ENCODE measurements around the gene IFNGR2. TPM values are rescaled to one million over a fixed set of nuclear protein-coding genes. Genes with fewer than 3 reads are reported as not detected.
A peak's percentile ranks its signal among the peaks of the same experiment; 100 is the strongest.

Gene IFNGR2
- total and polyA plus RNA-seq, 2 donors (not counting 1 experiment from before 2014, with no cell fraction given): 96.0 to 108 TPM

DNA sequence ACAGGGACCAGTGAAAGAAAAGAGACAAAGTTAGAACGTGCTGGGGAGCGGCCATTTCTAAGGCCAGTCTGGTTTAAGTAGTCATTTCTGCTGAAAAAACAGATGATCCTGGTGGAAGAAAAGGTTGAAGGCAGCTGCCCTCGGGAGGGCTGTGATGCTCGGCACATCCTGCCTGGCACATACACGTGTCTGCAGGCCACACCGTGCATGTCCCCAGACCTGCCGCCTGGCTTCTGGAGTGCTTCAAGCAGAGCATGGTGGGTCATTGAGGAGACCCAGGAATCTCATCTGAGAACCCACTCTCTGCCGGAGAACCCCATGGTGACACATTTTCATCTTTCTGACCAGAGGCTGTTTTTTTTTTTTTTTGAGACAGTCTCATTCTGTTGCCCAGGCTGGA is 46.0 kb upstream of the IFNGR2 start:
- no peak overlapping the region for H3K4me3 Mint-ChIP-seq
- intact Hi-C loops (cut with micrococcal nuclease): no loop called here
- Histone ChIP-seq H3K4me1 (ENCODE audit: control insufficient read depth in 2 of 2, insufficient read depth in 2 of 2, low read length in 2 of 2) (peaks cover 16 to 23% of the 10 kb centered on the region in 2 donors), H3K4me3 (ENCODE audit: control extremely low read depth in 1 of 5, extremely low read depth in 1 of 5, insufficient read depth in 1 of 5, low read depth in 2 of 5, low read length in 4 of 5) (no peak overlapping the region), H4K20me1 (ENCODE audit: control insufficient read depth, insufficient read depth, low read length, poor library complexity, severe bottlenecking) (no peaks in the 10 kb centered on the region), H3K27me3 (replicated peaks in 1 of 4; ENCODE audit: control extremely low read depth in 1 of 4, control insufficient read depth in 3 of 4, insufficient read depth in 4 of 4, low read length in 3 of 4) (no peaks in the 10 kb centered on the region), H2AFZ (ENCODE audit: insufficient read depth, low read depth, low read length, poor library complexity, severe bottlenecking) (no peak overlapping the region), H3K79me2 (ENCODE audit: control insufficient read depth, insufficient read depth, low read length) (no peaks in the 10 kb centered on the region), H3K9me3 (ENCODE audit: control extremely low read depth in 1 of 3, control insufficient read depth in 2 of 3, insufficient read depth in 1 of 3, low read length in 2 of 3) (peaks cover 0 to 3% (median 0%) of the 10 kb centered on the region in 3 donors), H3K36me3 (replicated peaks in 1 of 2; ENCODE audit: control extremely low read depth in 1 of 2, control insufficient read depth in 1 of 2, extremely low read depth in 1 of 2, insufficient read depth in 2 of 2, low read length in 1 of 2) (peaks cover 10 to 34% of the 10 kb centered on the region in 2 experiments), H3K4me2 (replicated peaks; ENCODE audit: low read depth, low read length, poor library complexity, severe bottlenecking) (no peak overlapping the region), H3K9ac (ENCODE audit: low read length) (no peak overlapping the region), H3K27ac (ENCODE audit: low read length in 2 of 2) (peak overlapping the region in 1 of 2 donors; percentile 40)
- no peaks in the 10 kb centered on the region for H3K27me3 Mint-ChIP-seq
- peaks cover 30% of the 10 kb centered on the region for H3K4me1 Mint-ChIP-seq
- ChIA-PET POLR2A (no interaction called here), CTCF (interaction anchor here (11.2 kb wide), 1 partner anchor 86 kb away, joined by 265 read pairs; no protein-coding TSS in a partner anchor)
- peak overlapping the region; percentile 10 for H3K27ac Mint-ChIP-seq
- no peaks in the 10 kb centered on the region for H3K9me3 Mint-ChIP-seq (ENCODE audit: insufficient read depth)
- ATAC-seq (ENCODE audit: low read depth) (no peak), DNase-seq (no peak)
- WGBS (ENCODE audit: insufficient coverage): 94% methylated on average over 8 of the region's 8 CpGs
- no peak for TF ChIP-seq EZH2 (IDR thresholded peaks at IDR 0.05; ENCODE audit: borderline replicate concordance, insufficient read depth, low read depth, low read length, poor library complexity, severe bottlenecking)
- TF ChIP-seq, protein P1, sequence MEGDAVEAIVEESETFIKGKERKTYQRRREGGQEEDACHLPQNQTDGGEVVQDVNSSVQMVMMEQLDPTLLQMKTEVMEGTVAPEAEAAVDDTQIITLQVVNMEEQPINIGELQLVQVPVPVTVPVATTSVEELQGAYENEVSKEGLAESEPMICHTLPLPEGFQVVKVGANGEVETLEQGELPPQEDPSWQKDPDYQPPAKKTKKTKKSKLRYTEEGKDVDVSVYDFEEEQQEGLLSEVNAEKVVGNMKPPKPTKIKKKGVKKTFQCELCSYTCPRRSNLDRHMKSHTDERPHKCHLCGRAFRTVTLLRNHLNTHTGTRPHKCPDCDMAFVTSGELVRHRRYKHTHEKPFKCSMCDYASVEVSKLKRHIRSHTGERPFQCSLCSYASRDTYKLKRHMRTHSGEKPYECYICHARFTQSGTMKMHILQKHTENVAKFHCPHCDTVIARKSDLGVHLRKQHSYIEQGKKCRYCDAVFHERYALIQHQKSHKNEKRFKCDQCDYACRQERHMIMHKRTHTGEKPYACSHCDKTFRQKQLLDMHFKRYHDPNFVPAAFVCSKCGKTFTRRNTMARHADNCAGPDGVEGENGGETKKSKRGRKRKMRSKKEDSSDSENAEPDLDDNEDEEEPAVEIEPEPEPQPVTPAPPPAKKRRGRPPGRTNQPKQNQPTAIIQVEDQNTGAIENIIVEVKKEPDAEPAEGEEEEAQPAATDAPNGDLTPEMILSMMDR (IDR thresholded peaks at IDR 0.05): no peak

DNA sequence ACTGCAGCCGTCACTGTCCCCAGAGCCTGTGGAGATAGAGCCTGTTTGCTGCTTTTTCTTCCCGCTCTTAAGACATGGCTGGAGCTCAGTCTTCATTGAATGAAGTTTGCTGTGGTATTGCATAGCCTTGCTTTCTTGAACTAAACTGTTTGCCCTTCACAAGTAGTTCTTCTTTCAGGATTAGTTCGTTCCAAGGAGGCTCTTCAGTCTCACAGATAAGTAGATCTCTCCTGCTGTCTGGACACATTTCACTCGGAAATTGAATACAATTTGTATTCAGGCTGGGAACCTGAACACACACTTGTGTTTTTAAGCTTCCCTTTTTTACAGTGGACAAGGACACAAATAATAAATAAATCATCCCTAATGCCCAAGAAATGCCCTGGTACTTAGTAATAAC is 43.8 kb upstream of the IFNGR2 start:
- Histone ChIP-seq H2AFZ (ENCODE audit: insufficient read depth, low read depth, low read length, poor library complexity, severe bottlenecking) (no peak overlapping the region), H3K79me2 (ENCODE audit: control insufficient read depth, insufficient read depth, low read length) (no peaks in the 10 kb centered on the region), H3K9ac (ENCODE audit: low read length) (no peak overlapping the region), H3K27ac (ENCODE audit: low read length in 2 of 2) (peak overlapping the region in 1 of 2 donors; percentile 93), H3K4me1 (ENCODE audit: control insufficient read depth in 2 of 2, insufficient read depth in 2 of 2, low read length in 2 of 2) (peaks cover 33 to 38% of the 10 kb centered on the region in 2 donors), H3K9me3 (ENCODE audit: control extremely low read depth in 1 of 3, control insufficient read depth in 2 of 3, insufficient read depth in 1 of 3, low read length in 2 of 3) (peaks cover 0 to 5% (median 4%) of the 10 kb centered on the region in 3 donors), H3K4me2 (replicated peaks; ENCODE audit: low read depth, low read length, poor library complexity, severe bottlenecking) (no peak overlapping the region), H3K27me3 (replicated peaks in 1 of 4; ENCODE audit: control extremely low read depth in 1 of 4, control insufficient read depth in 3 of 4, insufficient read depth in 4 of 4, low read length in 3 of 4) (no peaks in the 10 kb centered on the region), H3K4me3 (ENCODE audit: control extremely low read depth in 1 of 5, extremely low read depth in 1 of 5, insufficient read depth in 1 of 5, low read depth in 2 of 5, low read length in 4 of 5) (no peak overlapping the region), H3K36me3 (replicated peaks in 1 of 2; ENCODE audit: control extremely low read depth in 1 of 2, control insufficient read depth in 1 of 2, extremely low read depth in 1 of 2, insufficient read depth in 2 of 2, low read length in 1 of 2) (peaks cover 4 to 16% of the 10 kb centered on the region in 2 experiments), H4K20me1 (ENCODE audit: control insufficient read depth, insufficient read depth, low read length, poor library complexity, severe bottlenecking) (no peaks in the 10 kb centered on the region)
- Mint-ChIP-seq H3K4me3 (no peak overlapping the region), H3K9me3 (ENCODE audit: insufficient read depth) (peaks cover 2% of the 10 kb centered on the region), H3K27me3 (no peaks in the 10 kb centered on the region), H3K4me1 (peaks cover 46% of the 10 kb centered on the region), H3K27ac (peak overlapping the region; percentile 70)
- TF ChIP-seq, protein P1 (IDR thresholded peaks at IDR 0.05): no peak
- TF ChIP-seq EZH2 (IDR thresholded peaks at IDR 0.05; ENCODE audit: borderline replicate concordance, insufficient read depth, low read depth, low read length, poor library complexity, severe bottlenecking): no peak
- no peak for ATAC-seq (ENCODE audit: low read depth)
- ChIA-PET POLR2A (interaction anchor here (0.7 to 3.3 kb wide), 3 partner anchors 29 to 85 kb away, joined by 6 to 26 read pairs (median 17); no protein-coding TSS in a partner anchor), CTCF (interaction anchor here (0.7 to 11.2 kb wide), 14 partner anchors 10 to 162 kb away, joined by 3 to 265 read pairs (median 34); partner anchors contain the start of genes IFNAR1 and IFNGR2)
- 93% methylated on average over 3 of the region's 4 CpGs for WGBS (ENCODE audit: insufficient coverage)
- intact Hi-C loops (cut with micrococcal nuclease): no loop called here
- no peak for DNase-seq

Measured in B cell (primary cell).